CD4-positive, alpha-beta T cell treated with Interleukin-17A for 4 hours (primary cell): ENCODE measurements around the gene GAGE12G.
"Not testable (repeated sequence)": the region's sequence is repeated elsewhere in the genome, so short reads cannot be mapped to it uniquely, and the experiment has no call there.

Experiments used
- DNase-seq: peaks from one replicate; pipeline ENCODE4 v3.0.0-alpha.2; 2020; ENCODE audit warnings: mixed read lengths

GAGE12G gene, protein sequence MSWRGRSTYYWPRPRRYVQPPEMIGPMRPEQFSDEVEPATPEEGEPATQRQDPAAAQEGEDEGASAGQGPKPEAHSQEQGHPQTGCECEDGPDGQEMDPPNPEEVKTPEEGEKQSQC

DNA sequence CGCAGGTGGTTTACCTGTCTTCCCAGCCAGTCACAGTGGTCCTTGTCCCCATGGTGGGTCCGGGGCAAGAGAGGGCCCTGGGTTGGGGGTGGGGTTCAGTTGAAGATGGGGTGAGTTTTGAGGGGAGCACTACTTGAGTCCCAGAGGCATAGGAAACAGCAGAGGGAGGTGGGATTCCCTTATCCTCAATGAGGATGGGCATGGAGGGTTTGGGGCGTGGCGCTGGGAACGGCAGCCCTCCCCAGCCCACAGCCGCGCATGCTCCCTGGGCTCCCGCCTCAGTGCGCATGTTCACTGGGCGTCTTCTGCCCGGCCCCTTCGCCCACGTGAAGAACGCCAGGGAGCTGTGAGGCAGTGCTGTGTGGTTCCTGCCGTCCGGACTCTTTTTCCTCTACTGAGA is at the start of gene GAGE12G:
GAGE12G (plus strand) TSS at position 301 of the 400 bp plus-strand sequence. CDS start 1,155 bp downstream, outside the sequence.
- DNase-seq: not testable (repeated sequence)

DNA sequence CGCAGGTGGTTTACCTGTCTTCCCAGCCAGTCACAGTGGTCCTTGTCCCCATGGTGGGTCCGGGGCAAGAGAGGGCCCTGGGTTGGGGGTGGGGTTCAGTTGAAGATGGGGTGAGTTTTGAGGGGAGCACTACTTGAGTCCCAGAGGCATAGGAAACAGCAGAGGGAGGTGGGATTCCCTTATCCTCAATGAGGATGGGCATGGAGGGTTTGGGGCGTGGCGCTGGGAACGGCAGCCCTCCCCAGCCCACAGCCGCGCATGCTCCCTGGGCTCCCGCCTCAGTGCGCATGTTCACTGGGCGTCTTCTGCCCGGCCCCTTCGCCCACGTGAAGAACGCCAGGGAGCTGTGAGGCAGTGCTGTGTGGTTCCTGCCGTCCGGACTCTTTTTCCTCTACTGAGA is 38.3 kb upstream of the GAGE12G start, which contains the start of gene GAGE12C:
GAGE12C (plus strand) TSS at position 301 of the 400 bp plus-strand sequence. CDS start 1,155 bp downstream, outside the sequence.
- DNase-seq: not testable (repeated sequence)

DNA sequence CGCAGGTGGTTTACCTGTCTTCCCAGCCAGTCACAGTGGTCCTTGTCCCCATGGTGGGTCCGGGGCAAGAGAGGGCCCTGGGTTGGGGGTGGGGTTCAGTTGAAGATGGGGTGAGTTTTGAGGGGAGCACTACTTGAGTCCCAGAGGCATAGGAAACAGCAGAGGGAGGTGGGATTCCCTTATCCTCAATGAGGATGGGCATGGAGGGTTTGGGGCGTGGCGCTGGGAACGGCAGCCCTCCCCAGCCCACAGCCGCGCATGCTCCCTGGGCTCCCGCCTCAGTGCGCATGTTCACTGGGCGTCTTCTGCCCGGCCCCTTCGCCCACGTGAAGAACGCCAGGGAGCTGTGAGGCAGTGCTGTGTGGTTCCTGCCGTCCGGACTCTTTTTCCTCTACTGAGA is 28.8 kb upstream of the GAGE12G start, which contains the start of gene GAGE12D:
GAGE12D (plus strand) TSS at position 301 of the 400 bp plus-strand sequence. CDS start 1,155 bp downstream, outside the sequence.
- not testable (repeated sequence) for DNase-seq

DNA sequence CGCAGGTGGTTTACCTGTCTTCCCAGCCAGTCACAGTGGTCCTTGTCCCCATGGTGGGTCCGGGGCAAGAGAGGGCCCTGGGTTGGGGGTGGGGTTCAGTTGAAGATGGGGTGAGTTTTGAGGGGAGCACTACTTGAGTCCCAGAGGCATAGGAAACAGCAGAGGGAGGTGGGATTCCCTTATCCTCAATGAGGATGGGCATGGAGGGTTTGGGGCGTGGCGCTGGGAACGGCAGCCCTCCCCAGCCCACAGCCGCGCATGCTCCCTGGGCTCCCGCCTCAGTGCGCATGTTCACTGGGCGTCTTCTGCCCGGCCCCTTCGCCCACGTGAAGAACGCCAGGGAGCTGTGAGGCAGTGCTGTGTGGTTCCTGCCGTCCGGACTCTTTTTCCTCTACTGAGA is 19.2 kb upstream of the GAGE12G start, which contains the start of gene GAGE12E:
GAGE12E (plus strand) TSS at position 301 of the 400 bp plus-strand sequence. CDS start 1,155 bp downstream, outside the sequence.
- not testable (repeated sequence) for DNase-seq

DNA sequence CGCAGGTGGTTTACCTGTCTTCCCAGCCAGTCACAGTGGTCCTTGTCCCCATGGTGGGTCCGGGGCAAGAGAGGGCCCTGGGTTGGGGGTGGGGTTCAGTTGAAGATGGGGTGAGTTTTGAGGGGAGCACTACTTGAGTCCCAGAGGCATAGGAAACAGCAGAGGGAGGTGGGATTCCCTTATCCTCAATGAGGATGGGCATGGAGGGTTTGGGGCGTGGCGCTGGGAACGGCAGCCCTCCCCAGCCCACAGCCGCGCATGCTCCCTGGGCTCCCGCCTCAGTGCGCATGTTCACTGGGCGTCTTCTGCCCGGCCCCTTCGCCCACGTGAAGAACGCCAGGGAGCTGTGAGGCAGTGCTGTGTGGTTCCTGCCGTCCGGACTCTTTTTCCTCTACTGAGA is 9.7 kb upstream of the GAGE12G start, which contains the start of gene GAGE12F:
GAGE12F (plus strand) TSS at position 301 of the 400 bp plus-strand sequence. CDS start 1,155 bp downstream, outside the sequence.
- DNase-seq: not testable (repeated sequence)

DNA sequence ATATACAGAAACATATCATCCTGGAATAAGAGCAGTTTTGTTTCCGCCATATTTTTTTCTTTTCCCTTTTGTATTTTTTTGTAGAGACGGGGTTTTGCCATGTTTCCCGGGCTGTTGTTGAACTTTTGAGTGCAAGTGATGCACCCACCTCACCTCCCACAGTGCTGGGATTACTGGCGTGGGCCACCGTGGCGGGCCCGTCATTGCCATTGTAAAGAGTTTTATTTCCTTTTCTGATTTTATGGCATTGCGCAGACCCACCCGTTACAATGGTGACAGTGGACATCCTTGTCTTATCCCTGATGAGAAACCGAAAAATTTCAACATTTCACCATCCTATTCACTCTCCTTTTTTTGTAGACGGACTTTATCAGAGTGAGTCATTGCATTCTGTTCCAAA is 1.5 kb upstream of the GAGE12G start:
- DNase-seq: not testable (repeated sequence)

DNA sequence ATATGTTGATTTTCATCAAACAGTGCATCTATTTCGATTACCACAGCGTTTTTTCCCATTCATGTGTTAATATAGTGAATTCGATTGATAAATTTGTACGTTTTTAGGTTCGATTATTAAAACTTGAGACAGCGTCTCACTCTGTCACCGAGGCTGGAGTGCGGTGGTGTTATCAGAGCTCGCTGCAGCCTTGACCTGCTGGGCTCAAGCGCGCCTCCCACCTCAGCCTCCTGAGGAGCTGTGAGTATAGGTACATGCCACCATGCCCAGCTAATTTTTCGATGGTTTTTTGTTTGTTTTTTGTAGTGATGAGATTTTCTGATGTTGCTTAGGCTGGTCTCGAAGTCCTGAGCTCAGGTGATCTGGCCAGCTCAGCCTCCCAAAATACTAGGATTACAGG is 1.0 kb upstream of the GAGE12G start:
- DNase-seq: not testable (repeated sequence)

DNA sequence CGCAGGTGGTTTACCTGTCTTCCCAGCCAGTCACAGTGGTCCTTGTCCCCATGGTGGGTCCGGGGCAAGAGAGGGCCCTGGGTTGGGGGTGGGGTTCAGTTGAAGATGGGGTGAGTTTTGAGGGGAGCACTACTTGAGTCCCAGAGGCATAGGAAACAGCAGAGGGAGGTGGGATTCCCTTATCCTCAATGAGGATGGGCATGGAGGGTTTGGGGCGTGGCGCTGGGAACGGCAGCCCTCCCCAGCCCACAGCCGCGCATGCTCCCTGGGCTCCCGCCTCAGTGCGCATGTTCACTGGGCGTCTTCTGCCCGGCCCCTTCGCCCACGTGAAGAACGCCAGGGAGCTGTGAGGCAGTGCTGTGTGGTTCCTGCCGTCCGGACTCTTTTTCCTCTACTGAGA is 9.4 kb downstream of the GAGE12G start, which contains the start of gene GAGE12H:
GAGE12H (plus strand) TSS at position 301 of the 400 bp plus-strand sequence. CDS start 1,155 bp downstream, outside the sequence.
- DNase-seq: not testable (repeated sequence)

DNA sequence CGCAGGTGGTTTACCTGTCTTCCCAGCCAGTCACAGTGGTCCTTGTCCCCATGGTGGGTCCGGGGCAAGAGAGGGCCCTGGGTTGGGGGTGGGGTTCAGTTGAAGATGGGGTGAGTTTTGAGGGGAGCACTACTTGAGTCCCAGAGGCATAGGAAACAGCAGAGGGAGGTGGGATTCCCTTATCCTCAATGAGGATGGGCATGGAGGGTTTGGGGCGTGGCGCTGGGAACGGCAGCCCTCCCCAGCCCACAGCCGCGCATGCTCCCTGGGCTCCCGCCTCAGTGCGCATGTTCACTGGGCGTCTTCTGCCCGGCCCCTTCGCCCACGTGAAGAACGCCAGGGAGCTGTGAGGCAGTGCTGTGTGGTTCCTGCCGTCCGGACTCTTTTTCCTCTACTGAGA is 19.0 kb downstream of the GAGE12G start, which contains the start of gene GAGE2A:
GAGE2A (plus strand) TSS at position 301 of the 400 bp plus-strand sequence. CDS start 1,155 bp downstream, outside the sequence.
- not testable (repeated sequence) for DNase-seq

DNA sequence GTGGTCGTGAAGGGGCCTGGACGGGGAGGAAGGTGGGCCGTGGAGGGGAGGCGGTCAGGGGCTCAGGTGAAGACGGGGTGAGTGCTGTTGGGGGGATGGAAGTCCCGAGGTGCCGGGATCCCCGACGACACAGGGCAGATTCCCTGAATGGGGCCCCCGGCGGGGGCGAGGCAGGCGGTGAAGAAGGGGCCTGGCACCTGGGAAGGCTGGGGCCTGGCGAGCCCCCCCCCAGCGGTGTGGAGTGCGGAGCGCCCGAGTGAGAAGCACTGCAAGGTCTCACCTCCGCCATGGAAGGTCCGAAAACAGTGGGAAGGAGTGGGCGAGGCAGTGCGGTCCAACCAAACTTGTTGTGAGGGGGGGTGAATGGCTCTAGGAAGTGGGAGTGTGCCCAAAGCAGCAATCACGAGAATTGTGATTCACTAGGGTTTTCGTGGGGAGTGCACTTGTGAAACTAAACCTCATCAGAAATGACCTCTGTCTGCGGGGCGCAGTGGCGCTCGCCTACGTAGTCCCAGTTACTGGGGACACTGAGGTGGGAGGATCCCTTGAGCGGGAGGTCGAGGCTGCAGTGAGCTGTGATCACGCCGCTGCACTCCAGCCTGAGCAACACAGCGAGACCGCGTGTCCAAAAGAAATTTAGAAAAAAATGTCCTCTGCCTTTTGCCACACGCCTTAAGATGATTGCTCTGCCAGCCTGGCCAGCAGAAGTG is 19.7 kb downstream of the GAGE12G start:
- not testable (repeated sequence) for DNase-seq

DNA sequence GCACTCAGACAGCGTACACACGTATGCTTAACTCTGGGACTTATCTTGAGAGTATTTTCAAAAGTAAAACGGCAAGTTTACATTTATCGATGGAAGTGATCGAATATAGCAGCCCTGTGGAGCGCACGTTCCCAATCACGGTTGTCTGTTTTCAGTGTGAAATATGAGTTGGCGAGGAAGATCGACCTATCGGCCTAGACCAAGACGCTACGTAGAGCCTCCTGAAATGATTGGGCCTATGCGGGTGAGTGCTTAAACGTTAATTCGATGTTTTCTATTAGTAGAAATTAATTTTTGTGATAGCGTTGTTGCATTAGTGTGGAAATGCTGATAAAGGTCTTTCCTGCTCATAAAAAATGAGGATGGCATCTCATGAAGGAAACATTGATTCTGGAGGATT is 20.3 kb downstream of the GAGE12G start:
- DNase-seq: not testable (repeated sequence)

DNA sequence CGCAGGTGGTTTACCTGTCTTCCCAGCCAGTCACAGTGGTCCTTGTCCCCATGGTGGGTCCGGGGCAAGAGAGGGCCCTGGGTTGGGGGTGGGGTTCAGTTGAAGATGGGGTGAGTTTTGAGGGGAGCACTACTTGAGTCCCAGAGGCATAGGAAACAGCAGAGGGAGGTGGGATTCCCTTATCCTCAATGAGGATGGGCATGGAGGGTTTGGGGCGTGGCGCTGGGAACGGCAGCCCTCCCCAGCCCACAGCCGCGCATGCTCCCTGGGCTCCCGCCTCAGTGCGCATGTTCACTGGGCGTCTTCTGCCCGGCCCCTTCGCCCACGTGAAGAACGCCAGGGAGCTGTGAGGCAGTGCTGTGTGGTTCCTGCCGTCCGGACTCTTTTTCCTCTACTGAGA is 28.5 kb downstream of the GAGE12G start, which contains the start of gene GAGE1:
GAGE1 (plus strand) TSS at position 301 of the 400 bp plus-strand sequence. CDS start 1,155 bp downstream, outside the sequence.
- not testable (repeated sequence) for DNase-seq

DNA sequence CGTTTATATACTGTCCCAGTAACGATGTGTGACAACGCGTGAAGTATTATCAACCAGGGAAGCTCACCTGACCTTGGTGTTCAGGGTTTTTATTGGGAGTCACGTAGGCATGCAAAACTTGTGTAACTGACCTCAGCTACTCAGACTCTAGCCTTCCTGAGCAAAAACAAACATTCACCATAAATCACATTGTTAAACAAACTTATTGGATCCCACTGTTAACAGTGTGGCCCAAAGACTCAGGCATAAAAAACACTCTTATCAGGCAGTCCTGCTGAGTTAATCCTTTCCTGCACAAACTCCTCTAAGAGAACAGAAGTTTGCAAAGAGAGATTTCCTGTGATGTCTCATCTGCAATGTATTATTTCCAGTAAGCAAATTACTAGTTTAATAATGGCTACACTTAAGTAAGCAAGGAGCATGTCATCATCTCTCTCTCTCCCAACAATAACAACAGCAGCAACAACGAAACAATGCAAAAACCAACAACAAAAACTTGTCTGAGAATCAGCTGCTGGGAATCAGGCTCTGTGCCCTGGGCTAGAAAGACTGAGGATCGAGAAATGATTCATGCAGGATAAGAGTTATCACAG is 40.6 kb downstream of the GAGE12G start:
- no peak for DNase-seq

DNA sequence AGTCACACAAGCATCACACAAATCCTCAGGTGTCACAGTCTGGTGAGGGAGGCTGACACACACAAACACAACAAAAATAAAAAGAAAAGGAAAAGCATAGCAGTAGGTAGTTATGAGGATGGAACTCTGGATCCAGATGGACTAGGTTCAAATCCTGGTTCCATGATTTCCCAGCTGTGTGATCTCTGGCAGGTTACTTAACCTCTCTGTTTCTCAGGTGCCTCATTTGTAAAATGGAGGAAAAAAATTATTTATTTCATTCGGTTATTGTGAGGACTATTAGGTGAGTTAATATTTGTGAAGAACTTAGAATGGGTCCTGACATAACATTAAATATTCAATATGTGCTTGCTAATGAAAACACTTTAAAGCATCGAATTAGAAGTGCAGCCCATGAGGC is 48.4 kb downstream of the GAGE12G start:
- no peak for DNase-seq
